ENCODE results near the gene ATP1A3. TPM values are rescaled to one million over a fixed set of nuclear protein-coding genes. Genes with fewer than 3 reads are reported as not detected.
"Not testable (repeated sequence)": the region's sequence is repeated elsewhere in the genome, so short reads cannot be mapped to it uniquely, and the experiment has no call there.

ATP1A3 gene
- polyA plus RNA-seq, 2 donors = 0.12 TPM

GRCh38 chr19:41997121-41997850 is 3.3 kb upstream of the ATP1A3 start:
- Histone ChIP-seq H3K27ac (ENCODE audit: low read depth in 2 of 2, low read length in 1 of 2) (no peak overlapping the region), H3K4me3 (ENCODE audit: low read depth in 1 of 2, low read length in 2 of 2) (no peak overlapping the region), H3K36me3 (ENCODE audit: control insufficient read depth in 2 of 2, insufficient read depth in 2 of 2, low read length in 1 of 2) (no peaks in the 10 kb centered on the region), H3K27me3 (ENCODE audit: control insufficient read depth in 1 of 2, insufficient read depth in 2 of 2, low read length in 2 of 2) (peaks cover 5 to 16% of the 10 kb centered on the region in 2 donors), H3K9me3 (ENCODE audit: control insufficient read depth in 2 of 2, insufficient read depth in 1 of 2, low read depth in 1 of 2, low read length in 1 of 2) (peaks cover 0 to 3% of the 10 kb centered on the region in 2 donors), H3K4me1 (ENCODE audit: control insufficient read depth in 2 of 2, insufficient read depth in 2 of 2, low read length in 1 of 2) (peaks cover 4 to 5% of the 10 kb centered on the region in 2 donors)
- 2 to 3% methylated on average over 31 to 35 of the region's 35 CpGs for WGBS, 2 donors

- Histone ChIP-seq H3K27ac (ENCODE audit: low read depth in 2 of 2, low read length in 1 of 2) (no peak overlapping the region), H3K36me3 (ENCODE audit: control insufficient read depth in 2 of 2, insufficient read depth in 2 of 2, low read length in 1 of 2) (no peaks in the 10 kb centered on the region), H3K4me3 (ENCODE audit: low read depth in 1 of 2, low read length in 2 of 2) (no peak overlapping the region), H3K27me3 (ENCODE audit: control insufficient read depth in 1 of 2, insufficient read depth in 2 of 2, low read length in 2 of 2) (peaks cover 5 to 16% of the 10 kb centered on the region in 2 donors), H3K4me1 (ENCODE audit: control insufficient read depth in 2 of 2, insufficient read depth in 2 of 2, low read length in 1 of 2) (peaks cover 4 to 5% of the 10 kb centered on the region in 2 donors), H3K9me3 (ENCODE audit: control insufficient read depth in 2 of 2, insufficient read depth in 1 of 2, low read depth in 1 of 2, low read length in 1 of 2) (peaks cover 0 to 3% of the 10 kb centered on the region in 2 donors)
- WGBS, 2 donors = 41% methylated on average over 12 of the region's 12 CpGs
Observed at GRCh38 chr19:41995959-41996797, 2.1 kb upstream of the ATP1A3 start.

GRCh38 chr19:41994994-41995958 is 1.2 kb upstream of the ATP1A3 start:
- Histone ChIP-seq H3K27ac (ENCODE audit: low read depth in 2 of 2, low read length in 1 of 2) (no peak overlapping the region), H3K4me3 (ENCODE audit: low read depth in 1 of 2, low read length in 2 of 2) (no peak overlapping the region), H3K27me3 (ENCODE audit: control insufficient read depth in 1 of 2, insufficient read depth in 2 of 2, low read length in 2 of 2) (peaks cover 5 to 16% of the 10 kb centered on the region in 2 donors), H3K4me1 (ENCODE audit: control insufficient read depth in 2 of 2, insufficient read depth in 2 of 2, low read length in 1 of 2) (peaks cover 4 to 5% of the 10 kb centered on the region in 2 donors), H3K36me3 (ENCODE audit: control insufficient read depth in 2 of 2, insufficient read depth in 2 of 2, low read length in 1 of 2) (no peaks in the 10 kb centered on the region), H3K9me3 (ENCODE audit: control insufficient read depth in 2 of 2, insufficient read depth in 1 of 2, low read depth in 1 of 2, low read length in 1 of 2) (peaks cover 0 to 3% of the 10 kb centered on the region in 2 donors)
- 81 to 82% methylated on average over 19 of the region's 19 CpGs for WGBS, 2 donors

GRCh38 chr19:41994521-41994971 is 516 bp upstream of the ATP1A3 start:
- WGBS, 2 donors = 22 to 24% methylated on average over 13 of the region's 13 CpGs
- H3K9me3 ChIP-seq (ENCODE audit: control insufficient read depth in 2 of 2, insufficient read depth in 1 of 2, low read depth in 1 of 2, low read length in 1 of 2) = peaks cover 0 to 3% of the 10 kb centered on the region in 2 donors
- H3K4me3 ChIP-seq (ENCODE audit: low read depth in 1 of 2, low read length in 2 of 2) = peak overlapping the region in 1 of 2 donors; percentile 30
- peaks cover 4 to 12% of the 10 kb centered on the region in 2 donors for H3K27me3 ChIP-seq (ENCODE audit: control insufficient read depth in 1 of 2, insufficient read depth in 2 of 2, low read length in 2 of 2)
- no peaks in the 10 kb centered on the region for H3K36me3 ChIP-seq (ENCODE audit: control insufficient read depth in 2 of 2, insufficient read depth in 2 of 2, low read length in 1 of 2)
- H3K27ac ChIP-seq (ENCODE audit: low read depth in 2 of 2, low read length in 1 of 2) = no peak overlapping the region
- H3K4me1 ChIP-seq (ENCODE audit: control insufficient read depth in 2 of 2, insufficient read depth in 2 of 2, low read length in 1 of 2) = peaks cover 4 to 5% of the 10 kb centered on the region in 2 donors

- H3K27me3 ChIP-seq (ENCODE audit: control insufficient read depth in 1 of 2, insufficient read depth in 2 of 2, low read length in 2 of 2) = peaks cover 3 to 11% of the 10 kb centered on the region in 2 donors
- H3K4me3 ChIP-seq (ENCODE audit: low read depth in 1 of 2, low read length in 2 of 2); H3K4me1 ChIP-seq (ENCODE audit: control insufficient read depth in 2 of 2, insufficient read depth in 2 of 2, low read length in 1 of 2); H3K36me3 ChIP-seq (ENCODE audit: control insufficient read depth in 2 of 2, insufficient read depth in 2 of 2, low read length in 1 of 2); H3K9me3 ChIP-seq (ENCODE audit: control insufficient read depth in 2 of 2, insufficient read depth in 1 of 2, low read depth in 1 of 2, low read length in 1 of 2); H3K27ac ChIP-seq (ENCODE audit: low read depth in 2 of 2, low read length in 1 of 2): not testable (repeated sequence)
- WGBS, 2 donors = 73 to 80% methylated on average over 11 of the region's 11 CpGs
Observed at GRCh38 chr19:41991925-41992569, 2.0 kb downstream of the ATP1A3 start.

- Histone ChIP-seq H3K4me3 (ENCODE audit: low read depth in 1 of 2, low read length in 2 of 2) (no peak overlapping the region), H3K4me1 (ENCODE audit: control insufficient read depth in 2 of 2, insufficient read depth in 2 of 2, low read length in 1 of 2) (peaks cover 4 to 5% of the 10 kb centered on the region in 2 donors), H3K36me3 (ENCODE audit: control insufficient read depth in 2 of 2, insufficient read depth in 2 of 2, low read length in 1 of 2) (no peaks in the 10 kb centered on the region), H3K27ac (ENCODE audit: low read depth in 2 of 2, low read length in 1 of 2) (no peak overlapping the region), H3K9me3 (ENCODE audit: control insufficient read depth in 2 of 2, insufficient read depth in 1 of 2, low read depth in 1 of 2, low read length in 1 of 2) (no peaks in the 10 kb centered on the region), H3K27me3 (ENCODE audit: control insufficient read depth in 1 of 2, insufficient read depth in 2 of 2, low read length in 2 of 2) (peaks cover 0 to 9% of the 10 kb centered on the region in 2 donors)
- 32 to 34% methylated on average over 15 of the region's 15 CpGs for WGBS, 2 donors
Observed at GRCh38 chr19:41991025-41991424, 3.0 kb downstream of the ATP1A3 start.

- H3K4me1 ChIP-seq (ENCODE audit: control insufficient read depth in 2 of 2, insufficient read depth in 2 of 2, low read length in 1 of 2) = peaks cover 4 to 5% of the 10 kb centered on the region in 2 donors
- no peak overlapping the region for H3K27ac ChIP-seq (ENCODE audit: low read depth in 2 of 2, low read length in 1 of 2)
- H3K4me3 ChIP-seq (ENCODE audit: low read depth in 1 of 2, low read length in 2 of 2) = no peak overlapping the region
- no peaks in the 10 kb centered on the region for H3K36me3 ChIP-seq (ENCODE audit: control insufficient read depth in 2 of 2, insufficient read depth in 2 of 2, low read length in 1 of 2)
- H3K27me3 ChIP-seq (ENCODE audit: control insufficient read depth in 1 of 2, insufficient read depth in 2 of 2, low read length in 2 of 2) = peaks cover 0 to 5% of the 10 kb centered on the region in 2 donors
- no peaks in the 10 kb centered on the region for H3K9me3 ChIP-seq (ENCODE audit: control insufficient read depth in 2 of 2, insufficient read depth in 1 of 2, low read depth in 1 of 2, low read length in 1 of 2)
- WGBS, 2 donors = 80% methylated on average over 2 of the region's 2 CpGs
Observed at GRCh38 chr19:41990615-41991014, 3.4 kb downstream of the ATP1A3 start.

- Histone ChIP-seq H3K27me3 (ENCODE audit: control insufficient read depth in 1 of 2, insufficient read depth in 2 of 2, low read length in 2 of 2) (peaks cover 0 to 5% of the 10 kb centered on the region in 2 donors), H3K9me3 (ENCODE audit: control insufficient read depth in 2 of 2, insufficient read depth in 1 of 2, low read depth in 1 of 2, low read length in 1 of 2) (no peaks in the 10 kb centered on the region), H3K4me3 (ENCODE audit: low read depth in 1 of 2, low read length in 2 of 2) (no peak overlapping the region), H3K27ac (ENCODE audit: low read depth in 2 of 2, low read length in 1 of 2) (no peak overlapping the region), H3K36me3 (ENCODE audit: control insufficient read depth in 2 of 2, insufficient read depth in 2 of 2, low read length in 1 of 2) (no peaks in the 10 kb centered on the region), H3K4me1 (ENCODE audit: control insufficient read depth in 2 of 2, insufficient read depth in 2 of 2, low read length in 1 of 2) (peaks cover 4 to 5% of the 10 kb centered on the region in 2 donors)
- WGBS, 2 donors = 74 to 87% methylated on average over 4 of the region's 4 CpGs
Observed at GRCh38 chr19:41990028-41990427, 4.0 kb downstream of the ATP1A3 start.

Measured in esophagus (tissue), 2 donors.